Adrenal gland (tissue), 12 donors: ENCODE data around the gene CD81. TPM values are rescaled to one million over a fixed set of nuclear protein-coding genes. Genes with fewer than 3 reads are reported as not detected.

Experiments used
- DNase-seq, 7 donors: peaks; one replicate each; pipeline ENCODE4 v3.0.0-alpha.2; 2019 to 2020
- H3K27ac ChIP-seq, 5 donors: fragments of 200-600 bp; sonication (generic) in 4 of 5; 1 replicate in 3 of 5; 2 replicates in 2 of 5; pipeline versions ENCODE4 v1.5.1 to v1.8.0; 2016 to 2020; ENCODE audit warnings: mild to moderate bottlenecking in 1 of 5
- H3K27me3 ChIP-seq: fragments of 200-600 bp; 2 replicates; pipeline ENCODE4 v1.8.0; 2021
- H3K36me3 ChIP-seq, 2 donors: fragments of 200-600 bp; replicated peaks in 1 of 2; 1 replicate in 1 of 2; 2 replicates in 1 of 2; pipeline versions ENCODE4 v1.5.1 to v1.8.0; 2018 to 2022
- H3K4me1 ChIP-seq, 2 donors: fragments of 200-600 bp; replicated peaks in 1 of 2; 1 replicate in 1 of 2; 2 replicates in 1 of 2; pipeline versions ENCODE4 v1.5.1 to v1.8.0; 2018 to 2021
- H3K4me3 ChIP-seq, 4 donors: fragments of 200-600 bp; sonication (generic) in 3 of 4; one replicate each; pipeline ENCODE4 v1.5.1; 2016 to 2018
- H3K9me3 ChIP-seq, 3 donors: fragments of 200-600 bp; sonication (generic) in 1 of 3; replicated peaks in 1 of 3; 1 replicate in 2 of 3; 2 replicates in 1 of 3; pipeline versions ENCODE4 v1.5.1 to v1.8.0; 2016 to 2021
- CTCF ChIP-seq, 6 experiments: fragments of 450-650 bp in 4 of 6; fragments of 200-600 bp in 2 of 6; sonication (generic) in 1 of 6; IDR thresholded peaks; 1 replicate in 5 of 6; 2 replicates in 1 of 6; pipeline versions ENCODE4 v1.5.1 to v1.8.0; 2016 to 2021; ENCODE audit warnings: antibody characterized with exemption in 6 of 6, mild to moderate bottlenecking in 2 of 6, moderate library complexity in 1 of 6
- POLR2A ChIP-seq, 2 donors: fragments of 450-650 bp; IDR thresholded peaks; one replicate each; pipeline ENCODE4 v1.6.1; 2017; ENCODE audit warnings: antibody characterized with exemption in 2 of 2, mild to moderate bottlenecking in 2 of 2, moderate library complexity in 1 of 2
- WGBS, 4 donors: extraction: QIAGEN DNeasy Blood & Tissue Kit in 2 of 4; methylation state at CpG; one replicate each; pipeline versions ENCODE4 v1.1.5 to v1.1.7; 2013 to 2017; 5-methylcytosine and 5-hydroxymethylcytosine counted together
- intact Hi-C, 2 donors: fragments of 100-400 bp; cut with DNase I; formaldehyde crosslinking; loops; one replicate each; pipeline versions ENCODE4 v1.14.1 to v1.15.0; 2022 to 2023
- polyA plus RNA-seq, 3 donors: library from polyadenylated mRNA; stranded (reverse); fragments of 200-250 nt in 2 of 3; fragments of 350-450 nt in 1 of 3; fragmentation: Illumina TruSeq in 1 of 3; extraction: RNeasy Lipid Tissue Mini Kit (QIAGEN cat#74804) in 1 of 3; gene quantifications; one replicate each; pipeline ENCODE4 v1.2.3, GENCODE V29; 2013 to 2014
- total RNA-seq, 9 donors: library from RNA; depleted of rRNA in 4 of 9; stranded (reverse); fragments of >200 nt in 4 of 9; fragments of 120-200 nt in 1 of 9; fragmentation: NEBNext Ultra II Directional in 1 of 9; extraction: Animal tissue kit (Norgen Biotek cat#: 25700) in 1 of 9; gene quantifications; one replicate each; pipeline versions ENCODE4 v1.1.0 to v1.2.4, GENCODE V29; 2013 to 2023
- donor health status: healthy with polysubstance abuse.
- donor health status: Bipolar disorder and iron deficiency.
- donor health status: DM: yes; HTN: yes; CAD: no.
- donor health status: DM: no; HTN: no; CAD: no.
- donor health status: DM: no; HTN: no; CAD: no.
- donor health status: DM: yes; HTN: yes; CAD: no.

Gene CD81
- total and polyA plus RNA-seq, 12 donors = 40.9 to 444 (median 275) TPM

- DNase-seq = no peak
- no peak overlapping the region for H3K27ac ChIP-seq
- H3K9me3 ChIP-seq = no peaks in the 10 kb centered on the region
- peaks cover 7% of the 10 kb centered on the region for H3K27me3 ChIP-seq
- no peak overlapping the region for H3K4me3 ChIP-seq
- no peak for TF ChIP-seq CTCF (IDR thresholded peaks at IDR 0.05)
- WGBS, 4 donors = 70 to 79% (median 75%) methylated on average over 18 to 21 of the region's 21 CpGs
- H3K4me1 ChIP-seq = peaks cover 0 to 4% of the 10 kb centered on the region in 2 donors
- H3K36me3 ChIP-seq = no peaks in the 10 kb centered on the region
- intact Hi-C loops = loop anchor here (2.0 kb wide), 2 partner anchors 110 to 222 kb away; no protein-coding TSS in a partner anchor
Measured at GRCh38 chr11:2418693-2419360, 41.7 kb downstream of the CD81 start.

- H3K4me3 ChIP-seq = no peak overlapping the region
- intact Hi-C loops = loop anchor here (1.0 to 5.0 kb wide), 4 partner anchors 111 to 223 kb away; no protein-coding TSS in a partner anchor
- WGBS, 4 donors = 3 to 53% (median 51%) methylated on average over 12 to 35 of the region's 36 CpGs
Measured at GRCh38 chr11:2419638-2420501, 42.8 kb downstream of the CD81 start.

GRCh38 chr11:2420502-2421225 is 43.6 kb downstream of the CD81 start:
- intact Hi-C loops = loop anchor here (1.0 to 5.0 kb wide), 2 partner anchors 115 to 223 kb away; no protein-coding TSS in a partner anchor
- TF ChIP-seq CTCF (IDR thresholded peaks at IDR 0.05) (peak; percentile 83 to 96 (median 92)), POLR2A (IDR thresholded peaks at IDR 0.05) (no peak)
- H3K36me3 ChIP-seq = no peaks in the 10 kb centered on the region
- WGBS, 4 donors = 20 to 39% (median 20%) methylated on average over 10 to 44 of the region's 44 CpGs; no CpG with 5 or more reads in 1 of the 4 donors
- H3K4me1 ChIP-seq = peaks cover 0 to 4% of the 10 kb centered on the region in 2 donors
- H3K27me3 ChIP-seq = peaks cover 3% of the 10 kb centered on the region
- H3K27ac ChIP-seq = no peak overlapping the region
- DNase-seq = peak; percentile 58 to 82 (median 78)
- no peaks in the 10 kb centered on the region for H3K9me3 ChIP-seq
- H3K4me3 ChIP-seq = no peak overlapping the region

More at GRCh38 chr11:2419638-2420501, 42.8 kb downstream of the CD81 start:
- peaks cover 0 to 4% of the 10 kb centered on the region in 2 donors for H3K4me1 ChIP-seq
- peaks cover 7% of the 10 kb centered on the region for H3K27me3 ChIP-seq
- peak; percentile 63 to 83 (median 78) for TF ChIP-seq CTCF (IDR thresholded peaks at IDR 0.05)
- no peak for TF ChIP-seq POLR2A (IDR thresholded peaks at IDR 0.05)
- H3K36me3 ChIP-seq = no peaks in the 10 kb centered on the region
- DNase-seq = peak; percentile 57 to 91 (median 78)
- no peak overlapping the region for H3K27ac ChIP-seq
- no peaks in the 10 kb centered on the region for H3K9me3 ChIP-seq
